Stimulated activated CD4-positive, alpha-beta T cell treated with anti-CD3 and anti-CD28 coated beads, Interleukin-4, amount 100 ng/mL, for 4 hours (primary cell): ENCODE measurements around the gene ATP9A.
"Not testable (repeated sequence)": the region's sequence is repeated elsewhere in the genome, so short reads cannot be mapped to it uniquely, and the experiment has no call there.

ENCODE experiments used
- DNase-seq, 2 experiments: peaks; one replicate each; pipeline ENCODE4 v3.0.0-alpha.2; 2020

Gene ATP9A

GRCh38 chr20:51767867-51768758 lies at the start of gene ATP9A:
ATP9A (minus strand) TSS chr20:51768390; CDS start chr20:51768369, 21 bp downstream.
- DNase-seq: no peak

- DNase-seq: not testable (repeated sequence)
These were observed 48.7 kb upstream of the ATP9A start for GRCh38 chr20:51816856-51817255.

- no peak for DNase-seq
These were observed 47.3 kb upstream of the ATP9A start for GRCh38 chr20:51815383-51816076.

- no peak for DNase-seq
These were observed 44.7 kb upstream of the ATP9A start for GRCh38 chr20:51812861-51813260.

- DNase-seq: no peak
These were observed 43.4 kb upstream of the ATP9A start for GRCh38 chr20:51811514-51812128.

- DNase-seq: no peak
These were observed 42.8 kb upstream of the ATP9A start for GRCh38 chr20:51811042-51811355.

GRCh38 chr20:51810155-51811041 lies 42.2 kb upstream of the ATP9A start:
- no peak for DNase-seq

- DNase-seq: no peak
These were observed 39.6 kb upstream of the ATP9A start for GRCh38 chr20:51807720-51808250.

- DNase-seq: no peak
These were observed 36.6 kb upstream of the ATP9A start for GRCh38 chr20:51804754-51805153.

GRCh38 chr20:51803148-51803854 lies 35.1 kb upstream of the ATP9A start:
- no peak for DNase-seq

GRCh38 chr20:51802170-51802751 lies 34.1 kb upstream of the ATP9A start, which contains the start of gene SALL4:
SALL4 (minus strand) TSS chr20:51802521; CDS start chr20:51802408, 113 bp downstream.
- no peak for DNase-seq

GRCh38 chr20:51801823-51802123 lies 33.6 kb upstream of the ATP9A start:
- no peak for DNase-seq

- no peak for DNase-seq
These were observed 33.1 kb upstream of the ATP9A start for GRCh38 chr20:51801122-51801822.

- DNase-seq: no peak
These were observed 32.6 kb upstream of the ATP9A start for GRCh38 chr20:51800872-51801121.

- DNase-seq: peak; percentile 38 to 54
These were observed 32.1 kb upstream of the ATP9A start for GRCh38 chr20:51800060-51800871.

- no peak for DNase-seq
These were observed 31.2 kb upstream of the ATP9A start for GRCh38 chr20:51799401-51799860.

- no peak for DNase-seq
These were observed 29.3 kb upstream of the ATP9A start for GRCh38 chr20:51797357-51798025.

GRCh38 chr20:51796340-51796739 lies 28.1 kb upstream of the ATP9A start:
- DNase-seq: no peak

GRCh38 chr20:51792960-51793359 lies 24.8 kb upstream of the ATP9A start:
- no peak for DNase-seq

- no peak for DNase-seq
These were observed 23.4 kb upstream of the ATP9A start for GRCh38 chr20:51791626-51792025.
